ENCODE measurements around the gene NME1. TPM values are rescaled to one million over a fixed set of nuclear protein-coding genes. Genes with fewer than 3 reads are reported as not detected.

The NME1 gene
- total and polyA plus RNA-seq, 9 of the 15 experiments (the other 6 are each of a cell fraction or from before 2014, with no cell fraction given), result 449 to 1,588 (median 604) TPM

DNA sequence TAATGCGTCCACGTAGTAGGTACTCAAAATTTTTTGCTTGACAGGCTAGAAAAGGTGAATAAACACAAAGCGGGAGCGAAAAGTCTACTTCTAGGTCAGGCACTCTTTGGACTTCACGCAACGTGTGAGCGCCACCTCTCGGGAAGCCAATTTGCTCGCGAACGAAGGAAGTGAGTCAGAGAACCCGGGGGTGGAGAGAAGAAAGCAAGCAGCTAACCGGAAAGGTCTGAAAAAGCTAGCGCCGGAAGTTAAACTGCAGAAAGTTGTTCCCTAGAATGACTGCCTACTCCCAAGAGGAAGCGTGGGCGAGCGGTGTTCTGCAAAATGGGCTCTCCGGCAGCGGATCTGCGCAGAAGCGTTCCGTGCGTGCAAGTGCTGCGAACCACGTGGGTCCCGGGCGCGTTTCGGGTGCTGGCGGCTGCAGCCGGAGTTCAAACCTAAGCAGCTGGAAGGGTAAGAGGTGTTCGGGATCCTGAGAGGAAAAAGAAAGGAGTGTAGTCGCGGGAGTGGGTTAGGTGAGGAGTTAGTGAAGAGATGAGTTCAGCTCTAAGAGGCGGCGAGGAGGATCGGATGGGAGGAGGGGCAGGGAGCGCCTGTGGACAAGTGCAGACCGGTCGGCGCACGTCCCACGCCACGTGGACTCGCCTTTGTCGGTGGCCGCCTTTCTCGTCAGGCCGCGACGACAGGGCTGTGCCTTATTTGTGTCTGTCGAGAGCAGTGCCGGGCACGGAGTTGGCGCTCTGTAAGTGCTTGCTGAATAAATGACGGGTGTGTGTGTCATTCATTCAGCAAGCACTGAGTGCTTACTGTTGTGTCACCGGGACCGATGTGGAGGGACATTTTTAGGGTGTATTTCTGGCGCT, at the start of gene NME1 (continued):
- TF ChIP-seq, protein P1, sequence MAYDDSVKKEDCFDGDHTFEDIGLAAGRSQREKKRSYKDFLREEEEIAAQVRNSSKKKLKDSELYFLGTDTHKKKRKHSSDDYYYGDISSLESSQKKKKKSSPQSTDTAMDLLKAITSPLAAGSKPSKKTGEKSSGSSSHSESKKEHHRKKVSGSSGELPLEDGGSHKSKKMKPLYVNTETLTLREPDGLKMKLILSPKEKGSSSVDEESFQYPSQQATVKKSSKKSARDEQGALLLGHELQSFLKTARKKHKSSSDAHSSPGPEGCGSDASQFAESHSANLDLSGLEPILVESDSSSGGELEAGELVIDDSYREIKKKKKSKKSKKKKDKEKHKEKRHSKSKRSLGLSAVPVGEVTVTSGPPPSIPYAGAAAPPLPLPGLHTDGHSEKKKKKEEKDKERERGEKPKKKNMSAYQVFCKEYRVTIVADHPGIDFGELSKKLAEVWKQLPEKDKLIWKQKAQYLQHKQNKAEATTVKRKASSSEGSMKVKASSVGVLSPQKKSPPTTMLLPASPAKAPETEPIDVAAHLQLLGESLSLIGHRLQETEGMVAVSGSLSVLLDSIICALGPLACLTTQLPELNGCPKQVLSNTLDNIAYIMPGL (CRISPR knock-in tag; IDR thresholded peaks at IDR 0.05), result peak; percentile 44; the same call in 1 of the 2 replicates
- TF ChIP-seq ZNF584 (CRISPR knock-in tag; IDR thresholded peaks at IDR 0.05; ENCODE audit: low read depth), result peak; percentile 87
- peak; percentile 72 for TF ChIP-seq FIP1L1 (IDR thresholded peaks at IDR 0.05; ENCODE audit: low read depth, low read length, poor library complexity, severe bottlenecking)
- peak; percentile 95 to 96 for TF ChIP-seq ARNT (IDR thresholded peaks at IDR 0.05)
- TF ChIP-seq, protein P2, sequence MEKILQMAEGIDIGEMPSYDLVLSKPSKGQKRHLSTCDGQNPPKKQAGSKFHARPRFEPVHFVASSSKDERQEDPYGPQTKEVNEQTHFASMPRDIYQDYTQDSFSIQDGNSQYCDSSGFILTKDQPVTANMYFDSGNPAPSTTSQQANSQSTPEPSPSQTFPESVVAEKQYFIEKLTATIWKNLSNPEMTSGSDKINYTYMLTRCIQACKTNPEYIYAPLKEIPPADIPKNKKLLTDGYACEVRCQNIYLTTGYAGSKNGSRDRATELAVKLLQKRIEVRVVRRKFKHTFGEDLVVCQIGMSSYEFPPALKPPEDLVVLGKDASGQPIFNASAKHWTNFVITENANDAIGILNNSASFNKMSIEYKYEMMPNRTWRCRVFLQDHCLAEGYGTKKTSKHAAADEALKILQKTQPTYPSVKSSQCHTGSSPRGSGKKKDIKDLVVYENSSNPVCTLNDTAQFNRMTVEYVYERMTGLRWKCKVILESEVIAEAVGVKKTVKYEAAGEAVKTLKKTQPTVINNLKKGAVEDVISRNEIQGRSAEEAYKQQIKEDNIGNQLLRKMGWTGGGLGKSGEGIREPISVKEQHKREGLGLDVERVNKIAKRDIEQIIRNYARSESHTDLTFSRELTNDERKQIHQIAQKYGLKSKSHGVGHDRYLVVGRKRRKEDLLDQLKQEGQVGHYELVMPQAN (IDR thresholded peaks at IDR 0.05; ENCODE audit: borderline replicate concordance), result peak; percentile 100
- TF ChIP-seq NELFE (IDR thresholded peaks at IDR 0.05; ENCODE audit: insufficient read depth, insufficient read length), result no peak
- TF ChIP-seq, protein P3, sequence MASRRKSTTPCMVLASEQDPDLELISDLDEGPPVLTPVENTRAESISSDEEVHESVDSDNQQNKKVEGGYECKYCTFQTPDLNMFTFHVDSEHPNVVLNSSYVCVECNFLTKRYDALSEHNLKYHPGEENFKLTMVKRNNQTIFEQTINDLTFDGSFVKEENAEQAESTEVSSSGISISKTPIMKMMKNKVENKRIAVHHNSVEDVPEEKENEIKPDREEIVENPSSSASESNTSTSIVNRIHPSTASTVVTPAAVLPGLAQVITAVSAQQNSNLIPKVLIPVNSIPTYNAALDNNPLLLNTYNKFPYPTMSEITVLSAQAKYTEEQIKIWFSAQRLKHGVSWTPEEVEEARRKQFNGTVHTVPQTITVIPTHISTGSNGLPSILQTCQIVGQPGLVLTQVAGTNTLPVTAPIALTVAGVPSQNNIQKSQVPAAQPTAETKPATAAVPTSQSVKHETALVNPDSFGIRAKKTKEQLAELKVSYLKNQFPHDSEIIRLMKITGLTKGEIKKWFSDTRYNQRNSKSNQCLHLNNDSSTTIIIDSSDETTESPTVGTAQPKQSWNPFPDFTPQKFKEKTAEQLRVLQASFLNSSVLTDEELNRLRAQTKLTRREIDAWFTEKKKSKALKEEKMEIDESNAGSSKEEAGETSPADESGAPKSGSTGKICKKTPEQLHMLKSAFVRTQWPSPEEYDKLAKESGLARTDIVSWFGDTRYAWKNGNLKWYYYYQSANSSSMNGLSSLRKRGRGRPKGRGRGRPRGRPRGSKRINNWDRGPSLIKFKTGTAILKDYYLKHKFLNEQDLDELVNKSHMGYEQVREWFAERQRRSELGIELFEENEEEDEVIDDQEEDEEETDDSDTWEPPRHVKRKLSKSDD (conservative IDR thresholded peaks at IDR 0.05; ENCODE audit: low read length), result peak; percentile 87
- TF ChIP-seq STAT5B (CRISPR knock-in tag; IDR thresholded peaks at IDR 0.05), result no peak
- no peak; the same call in 1 of the 2 replicates for TF ChIP-seq STAG1 (CRISPR knock-in tag; IDR thresholded peaks at IDR 0.05; ENCODE audit: borderline replicate concordance)
- peak in 1 of 2 experiments; percentile 94 for TF ChIP-seq AFF1 (IDR thresholded peaks at IDR 0.05; ENCODE audit: low read depth in 1 of 2, partially characterized antibody in 2 of 2)
- peak in 1 of 2 experiments; percentile 93; a peak in 1 of 4 replicates for TF ChIP-seq MCM7 (IDR thresholded peaks at IDR 0.05)
- TF ChIP-seq SUPT5H (IDR thresholded peaks at IDR 0.05), result peak; percentile 94
- TF ChIP-seq CREB1 (IDR thresholded peaks at IDR 0.05), result peak; percentile 67; the same call in 1 of the 2 replicates
- peak; percentile 74 for TF ChIP-seq CREB1 (CRISPR knock-in tag; IDR thresholded peaks at IDR 0.05)
- TF ChIP-seq DPF2 (IDR thresholded peaks at IDR 0.05), result peak; percentile 71; the same call in 1 of the 2 replicates
- TF ChIP-seq ZNF830 (CRISPR knock-in tag; IDR thresholded peaks at IDR 0.05), result no peak; the same call in 1 of the 2 replicates
- peak; percentile 94 for TF ChIP-seq FOXK2 (conservative IDR thresholded peaks at IDR 0.05 in 1 of 2, IDR thresholded peaks at IDR 0.05 in 1 of 2; ENCODE audit: low read depth in 2 of 2)

Measured in K562 (cell line).